NCI-H226 (cell line): Measurements from ENCODE around the gene PTPRN2.

Experiments
- DNase-seq: peaks from one replicate; pipeline ENCODE4 v3.0.0-alpha.2; 2015

The PTPRN2 gene

GRCh38 chr7:158073845-158074840, 513.5 kb downstream of the PTPRN2 start:
- no peak for DNase-seq

- no peak for DNase-seq
Measured at GRCh38 chr7:158072991-158073730, 514.5 kb downstream of the PTPRN2 start.

GRCh38 chr7:158070222-158070920, 517.3 kb downstream of the PTPRN2 start:
- no peak for DNase-seq

GRCh38 chr7:158068853-158069252, 518.8 kb downstream of the PTPRN2 start:
- no peak for DNase-seq

GRCh38 chr7:158067931-158068482, 519.6 kb downstream of the PTPRN2 start:
- no peak for DNase-seq

GRCh38 chr7:158067219-158067930, 520.2 kb downstream of the PTPRN2 start:
- DNase-seq = no peak

GRCh38 chr7:158066085-158066484, 521.5 kb downstream of the PTPRN2 start:
- DNase-seq = no peak

DNA sequence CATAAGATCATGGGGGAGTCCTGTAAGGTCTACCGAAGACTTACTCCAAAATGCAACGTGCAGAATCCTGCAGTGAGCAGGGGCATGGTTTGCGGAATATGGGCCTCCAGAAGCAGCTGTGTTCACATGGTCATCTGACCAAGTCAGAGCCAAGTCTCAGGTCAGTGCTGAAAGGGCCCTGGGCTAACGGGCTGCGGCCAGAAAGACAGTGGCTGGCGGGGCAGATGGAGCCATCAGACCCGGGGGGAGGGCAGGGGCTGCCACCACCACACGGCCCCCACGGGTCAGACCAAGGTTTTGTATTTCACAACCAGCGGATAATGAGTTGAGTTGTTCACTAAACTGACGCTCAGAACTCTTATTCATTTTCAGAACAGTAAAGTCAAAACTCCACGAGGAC, 522.3 kb downstream of the PTPRN2 start:
- DNase-seq = no peak

GRCh38 chr7:158064631-158065030, 523.0 kb downstream of the PTPRN2 start:
- no peak for DNase-seq

DNA sequence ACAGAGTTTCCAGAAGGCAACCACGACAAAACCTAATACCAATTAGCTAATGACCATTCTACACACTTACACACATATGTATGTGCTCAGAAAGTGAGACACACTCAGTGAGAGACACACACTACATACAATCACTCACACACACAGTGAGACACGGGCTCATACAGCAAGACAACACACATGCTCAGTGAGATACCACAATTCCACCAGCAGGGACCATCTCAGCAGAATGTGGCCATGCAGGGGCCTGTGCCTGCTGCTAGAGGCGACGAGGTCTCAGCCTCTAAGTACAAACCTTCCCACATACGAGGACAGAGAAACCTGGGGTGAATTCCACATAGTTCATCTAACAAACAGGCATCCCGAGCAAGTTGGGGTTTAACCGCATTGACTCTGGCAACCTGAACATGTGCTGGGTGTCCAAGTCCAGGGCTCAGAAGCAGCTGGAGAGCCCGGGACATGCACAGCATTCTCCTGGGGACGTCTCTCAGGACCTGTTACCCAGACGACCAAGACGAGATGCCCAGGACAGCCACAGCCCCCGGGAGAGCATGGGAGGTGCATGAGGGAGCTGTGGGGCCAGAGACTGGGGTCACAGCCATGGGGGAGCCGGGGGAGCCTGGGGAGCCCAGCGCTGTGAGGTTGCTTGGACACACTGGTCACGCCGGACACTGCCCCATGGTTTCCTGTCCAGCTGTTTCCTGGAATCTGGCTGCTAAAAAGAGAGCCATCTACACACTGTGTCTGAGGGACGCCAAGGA, 523.6 kb downstream of the PTPRN2 start:
- DNase-seq = no peak

DNA sequence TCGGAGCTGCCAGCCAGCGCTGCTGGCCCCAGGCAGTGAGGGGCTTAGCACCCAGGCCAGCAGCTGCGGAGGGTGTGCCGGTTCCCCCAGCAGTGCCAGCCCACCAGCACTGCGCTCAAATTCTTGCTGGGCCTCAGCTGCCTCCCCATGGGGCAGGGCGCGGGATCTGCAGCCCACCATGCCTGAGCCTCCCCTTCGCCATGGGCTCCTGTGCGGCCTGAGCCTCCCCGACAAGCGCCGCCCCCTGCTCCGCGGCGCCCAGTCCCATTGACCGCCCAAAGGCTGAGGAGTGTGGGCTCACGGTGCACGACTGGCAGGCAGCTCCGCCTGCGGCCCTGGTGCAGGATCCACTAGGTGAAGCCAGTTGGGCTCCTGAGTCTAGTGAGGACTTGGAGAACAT, 525.0 kb downstream of the PTPRN2 start:
- DNase-seq = no peak

- no peak for DNase-seq
Measured at GRCh38 chr7:158061884-158062656, 525.6 kb downstream of the PTPRN2 start.

DNA sequence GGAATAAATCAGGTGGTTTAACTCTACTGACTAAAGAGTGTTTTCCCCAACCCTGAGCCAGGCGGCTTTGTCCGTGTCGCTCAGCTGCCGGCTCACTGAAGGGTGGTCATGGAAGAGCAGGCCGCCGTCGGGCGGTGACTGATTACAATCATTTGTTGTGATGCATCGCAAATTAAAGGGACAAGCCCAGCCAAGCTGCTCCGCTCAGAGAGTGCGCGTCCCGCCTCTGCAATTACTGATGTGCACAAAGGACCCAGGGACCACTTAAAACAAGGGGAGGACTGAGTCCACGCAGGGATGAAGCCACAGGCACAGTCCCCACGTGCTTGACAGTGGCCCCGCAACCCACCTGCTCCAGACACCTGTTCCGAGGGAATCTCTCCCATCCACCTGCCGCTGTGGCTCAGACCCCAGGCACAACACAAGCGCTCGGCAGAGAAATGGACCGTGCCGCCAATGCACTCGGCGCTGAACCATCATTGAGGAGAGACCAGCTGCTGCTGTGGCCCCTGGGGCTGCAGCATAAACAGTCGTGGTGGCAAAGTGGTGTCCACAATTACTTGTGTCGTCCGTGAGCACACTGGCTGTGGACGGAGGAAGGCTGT, 526.5 kb downstream of the PTPRN2 start:
- DNase-seq = no peak

GRCh38 chr7:158060216-158060615, 527.4 kb downstream of the PTPRN2 start:
- no peak for DNase-seq

GRCh38 chr7:158057446-158057845, 530.2 kb downstream of the PTPRN2 start:
- DNase-seq = no peak

- DNase-seq = no peak
Measured at GRCh38 chr7:158056761-158057160, 530.9 kb downstream of the PTPRN2 start.

DNA sequence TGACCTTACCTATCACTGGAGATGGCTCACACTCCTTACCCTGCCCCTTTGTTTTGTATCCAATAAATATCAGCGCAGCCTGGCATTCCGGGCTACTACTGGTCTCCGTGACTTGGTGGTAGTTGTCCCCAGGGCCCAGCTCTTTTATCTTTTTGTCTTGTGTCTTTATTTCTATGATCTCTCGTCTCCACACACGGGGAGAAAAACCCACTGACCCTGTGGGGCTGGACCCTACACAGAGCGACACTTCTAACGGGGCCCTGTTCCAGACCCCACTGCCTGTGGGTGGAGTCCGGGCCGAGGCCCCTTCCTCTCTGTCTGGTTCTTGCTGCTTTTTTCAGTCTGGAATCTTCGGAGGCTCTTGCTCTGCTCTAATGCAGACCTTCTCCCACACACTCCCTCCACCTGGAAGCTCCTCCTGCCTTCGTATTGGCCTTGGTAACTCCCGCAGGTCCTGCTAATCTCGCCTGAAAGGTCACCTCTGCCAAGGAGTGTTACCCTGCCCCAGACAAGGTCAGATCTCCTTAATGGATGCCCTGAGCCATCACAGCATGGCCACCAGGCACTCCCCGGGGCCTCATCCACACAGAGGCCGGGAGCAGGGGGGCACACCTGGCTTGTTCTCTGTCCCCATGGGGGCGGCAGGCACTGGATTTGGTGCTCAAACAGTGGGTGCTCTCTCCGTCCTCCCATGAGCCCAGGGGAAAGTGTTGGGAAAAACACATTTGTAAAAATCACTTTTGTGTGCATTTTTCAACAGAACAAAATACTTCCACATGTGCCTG, 531.7 kb downstream of the PTPRN2 start:
- DNase-seq = no peak

DNA sequence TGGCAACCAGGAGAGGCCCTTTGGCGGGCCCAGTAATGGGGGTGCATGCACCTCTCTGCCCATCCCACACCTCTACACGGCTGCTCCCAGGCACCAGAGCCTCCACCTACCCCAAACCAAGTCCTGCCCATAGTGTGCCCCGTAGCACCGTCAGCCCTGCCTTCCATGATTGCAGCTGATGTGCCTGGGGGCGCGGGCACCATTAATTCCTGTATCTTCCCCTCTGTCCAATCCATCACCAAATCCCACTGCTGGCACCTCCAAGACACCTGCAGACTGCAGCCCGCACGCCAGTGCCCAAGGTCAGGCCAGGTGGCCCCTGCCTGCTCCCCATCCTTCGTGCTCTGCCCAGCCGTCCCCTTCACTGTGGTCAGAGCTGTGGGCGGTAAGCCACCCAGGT, 533.0 kb downstream of the PTPRN2 start:
- no peak for DNase-seq

- DNase-seq = no peak
Measured at GRCh38 chr7:158054081-158054480, 533.5 kb downstream of the PTPRN2 start.
